SH-SY5Y (cell line): ENCODE data around the gene AP2B1.
A peak's percentile ranks its signal among the peaks of the same experiment; 100 is the strongest.

Experiments used
- GATA2 ChIP-seq: IDR thresholded peaks from 2 replicates; pipeline ENCODE4 v1.6.1; 2011; ENCODE audit warnings: mild to moderate bottlenecking, low read depth, low read length
- GATA3 ChIP-seq: IDR thresholded peaks from 2 replicates; pipeline ENCODE4 v1.6.1; 2011; ENCODE audit warnings: low read depth, mild to moderate bottlenecking, low read length, moderate library complexity

AP2B1 gene

DNA sequence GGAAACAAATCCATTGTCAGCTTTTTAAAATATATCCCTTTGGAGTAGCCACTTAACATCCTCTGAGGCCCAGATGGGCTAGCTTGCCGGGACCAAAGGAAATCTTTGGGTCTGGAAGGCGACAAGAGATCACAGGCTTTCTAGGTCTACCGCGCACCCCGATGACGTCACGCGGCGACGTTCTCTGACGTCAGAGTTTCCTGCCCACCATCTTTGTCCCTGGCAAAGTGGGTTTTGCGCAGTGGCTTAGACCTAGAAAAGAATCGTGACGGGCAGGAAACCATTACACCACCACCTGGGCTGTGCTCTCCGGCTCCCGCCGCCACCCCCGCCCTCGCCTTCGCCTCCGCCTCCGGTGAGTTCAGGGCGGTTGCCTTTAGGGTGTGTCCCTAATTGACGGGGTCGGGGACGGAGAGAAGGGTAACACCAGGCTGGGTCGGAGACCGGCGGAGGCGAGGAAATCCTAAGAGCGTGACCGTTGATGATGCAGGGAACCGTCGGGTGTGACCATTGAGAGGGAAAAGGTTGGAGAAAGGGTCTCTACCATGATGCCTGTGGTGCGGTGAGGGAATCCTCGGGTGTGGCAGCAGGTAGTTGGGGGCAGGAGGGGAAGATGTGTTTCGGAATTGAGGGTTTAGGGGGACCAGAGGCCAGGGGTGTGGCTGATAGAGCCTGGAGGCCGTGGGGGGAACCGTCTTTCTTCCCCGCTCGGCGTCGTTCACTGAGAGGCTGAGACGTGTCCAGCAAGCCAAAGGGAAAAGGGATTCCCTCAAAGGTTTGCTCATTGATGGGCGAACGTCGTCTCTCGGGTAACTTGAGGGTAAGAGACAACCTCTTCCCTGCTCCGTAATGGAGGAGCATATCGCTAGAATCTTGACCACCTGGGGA lies at the start of gene AP2B1:
AP2B1 (plus strand) TSS at position 249 of the 888 bp plus-strand sequence. CDS start 6,709 bp downstream, outside the sequence.
- peak; percentile 32; the same call in 1 of the 2 replicates for TF ChIP-seq GATA2
- no peak for TF ChIP-seq GATA3

DNA sequence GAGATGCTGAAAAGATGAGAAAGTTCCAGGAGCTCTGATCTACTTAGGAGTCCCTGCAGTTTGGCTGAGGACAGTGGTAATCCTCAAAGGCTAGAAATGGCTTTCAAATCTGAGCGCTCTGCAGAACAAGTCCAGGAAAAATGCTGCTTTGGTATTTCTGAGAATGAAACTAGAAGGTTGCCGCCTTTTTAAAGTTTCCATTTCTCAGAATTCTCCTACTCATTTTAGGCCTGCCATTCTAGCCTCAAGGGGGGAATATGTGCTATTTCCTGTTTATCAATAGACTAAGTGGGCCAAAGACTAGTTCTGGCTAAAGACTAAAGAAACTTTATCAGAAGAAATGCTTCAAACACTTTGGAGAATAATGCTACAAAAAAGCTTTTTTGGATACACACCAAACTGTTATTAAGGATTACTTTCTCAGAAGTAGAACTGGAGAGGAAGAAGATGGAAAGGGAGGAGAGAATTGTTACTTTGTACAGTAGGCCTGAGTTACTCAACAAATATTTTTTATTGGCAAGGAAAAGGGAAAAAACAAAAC lies 49.5 kb upstream of the AP2B1 start, which contains the start of gene SLFN12L:
SLFN12L (minus strand) TSS at position 78 of the 541 bp plus-strand sequence. CDS start 15,314 bp downstream, outside the sequence.
- TF ChIP-seq GATA3 (no peak), GATA2 (no peak)

DNA sequence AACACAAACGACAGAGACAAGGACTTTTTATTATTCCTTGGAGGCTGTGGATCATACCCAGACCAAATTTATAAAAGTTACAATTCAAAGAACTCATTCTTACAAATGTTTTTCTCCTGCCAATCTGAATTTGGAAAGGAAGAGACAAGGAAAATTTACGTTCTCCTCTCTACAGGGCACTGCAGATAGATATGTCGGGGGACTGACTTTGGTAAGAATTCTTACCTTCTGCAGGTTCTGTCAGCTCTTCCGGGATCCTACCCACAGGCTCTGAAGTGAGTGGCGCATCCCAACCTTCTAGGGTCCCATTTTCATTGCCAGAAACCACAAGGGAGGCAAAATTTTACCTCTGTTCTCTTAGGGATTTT lies 47.5 kb upstream of the AP2B1 start:
- TF ChIP-seq GATA3 (no peak), GATA2 (no peak; the same call in 1 of the 2 replicates)

GRCh38 chr17:35540589-35541404 lies 46.3 kb upstream of the AP2B1 start:
- TF ChIP-seq GATA2 (no peak), GATA3 (no peak)

GRCh38 chr17:35541434-35541833 lies 45.7 kb upstream of the AP2B1 start:
- TF ChIP-seq GATA2, result no peak
- TF ChIP-seq GATA3, result no peak

GRCh38 chr17:35542990-35543389 lies 44.1 kb upstream of the AP2B1 start:
- TF ChIP-seq GATA2 (no peak), GATA3 (no peak)

DNA sequence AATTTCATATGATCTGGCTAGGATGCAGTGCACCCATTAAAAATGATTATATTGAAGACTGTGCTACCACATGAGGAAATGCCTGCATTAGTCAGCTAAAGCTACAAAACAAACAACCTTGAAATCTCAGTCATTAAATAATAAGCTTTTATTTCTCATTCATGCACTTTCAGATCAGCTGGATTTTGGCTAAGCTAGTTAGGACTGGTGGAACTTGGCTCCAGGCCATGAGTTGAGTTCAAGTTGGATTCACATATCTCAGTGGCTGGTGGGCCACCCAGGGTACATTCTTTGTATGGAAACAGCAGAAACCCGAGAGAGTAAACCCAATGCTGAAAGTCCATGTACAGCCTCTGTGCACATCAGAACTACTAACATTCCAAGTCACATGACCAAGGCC lies 43.3 kb upstream of the AP2B1 start:
- no peak for TF ChIP-seq GATA3
- TF ChIP-seq GATA2, result no peak

DNA sequence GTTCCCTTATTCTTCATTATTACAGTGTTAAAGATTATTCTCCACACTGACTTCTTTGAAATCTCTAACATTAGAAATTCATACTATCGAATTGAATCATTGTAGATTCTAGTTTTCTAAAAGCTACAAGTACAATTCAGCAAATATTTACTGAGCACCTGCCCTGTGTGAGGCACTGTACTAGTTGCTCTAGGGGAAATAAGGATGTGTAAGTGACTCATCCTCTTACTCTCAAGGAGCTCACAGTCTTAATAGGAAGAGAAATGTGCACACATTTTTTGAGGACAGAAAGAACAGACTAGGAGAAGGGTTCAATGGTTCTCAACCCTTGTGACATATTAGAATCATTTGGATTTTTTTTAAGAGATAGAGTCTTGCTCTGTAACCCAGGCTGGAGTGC lies 42.0 kb upstream of the AP2B1 start:
- no peak for TF ChIP-seq GATA3
- no peak for TF ChIP-seq GATA2

- no peak for TF ChIP-seq GATA2
- no peak for TF ChIP-seq GATA3
These were observed 40.6 kb upstream of the AP2B1 start for GRCh38 chr17:35546487-35546886.

DNA sequence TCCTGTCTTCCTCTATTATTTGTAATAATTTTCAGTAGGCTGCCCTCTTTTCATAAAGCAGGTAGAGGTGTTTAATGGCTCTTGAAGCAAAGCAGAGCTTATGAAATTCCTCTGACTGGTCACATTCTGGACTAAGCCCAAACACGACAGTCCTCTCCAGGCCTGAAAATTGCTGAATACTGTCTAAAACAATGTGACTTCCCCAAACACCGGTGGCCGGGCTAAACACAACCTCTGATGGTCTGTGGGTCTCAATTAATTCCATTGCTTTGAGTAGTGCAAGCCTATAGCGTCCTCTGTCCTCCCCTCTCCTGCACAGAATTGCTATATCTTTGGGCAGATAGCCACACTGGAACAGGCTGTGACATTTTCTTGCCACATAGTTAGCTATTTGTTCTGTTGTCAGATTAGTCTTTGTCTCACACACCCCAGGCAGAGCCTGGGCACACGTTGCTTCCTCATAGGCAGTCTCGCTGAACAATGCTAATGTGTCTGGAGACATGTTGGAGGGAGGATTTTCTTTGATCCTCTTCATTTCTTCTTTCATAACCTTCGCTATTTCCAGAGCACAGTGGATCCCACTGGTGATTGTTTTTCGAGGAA lies 38.8 kb upstream of the AP2B1 start:
- TF ChIP-seq GATA2, result no peak
- TF ChIP-seq GATA3, result no peak

- TF ChIP-seq GATA2 (no peak), GATA3 (no peak)
These were observed 38.1 kb upstream of the AP2B1 start for GRCh38 chr17:35548978-35549377.

DNA sequence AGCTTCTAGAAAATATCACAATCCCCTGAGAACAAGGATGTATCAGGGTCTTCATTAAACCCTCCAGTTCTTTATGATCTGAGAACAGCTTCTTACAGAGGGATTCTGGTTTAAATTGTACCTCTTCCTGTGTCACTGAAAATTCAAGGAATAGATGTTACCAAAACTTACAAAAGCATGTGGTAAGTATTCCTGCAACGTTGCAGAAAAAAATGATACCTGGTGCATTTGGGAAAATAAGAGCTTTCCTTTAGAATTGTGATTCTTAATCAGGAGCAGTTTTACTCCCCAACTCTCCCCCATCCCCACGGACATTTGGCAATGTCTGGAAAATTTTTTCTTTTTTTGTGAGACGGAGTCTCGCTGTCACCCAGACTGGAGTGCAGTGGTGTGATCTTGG lies 33.8 kb upstream of the AP2B1 start:
- TF ChIP-seq GATA2 (no peak), GATA3 (no peak)

- TF ChIP-seq GATA2 (no peak), GATA3 (no peak)
These were observed 32.5 kb upstream of the AP2B1 start for GRCh38 chr17:35554668-35555067.

GRCh38 chr17:35555691-35556090 lies 31.4 kb upstream of the AP2B1 start:
- no peak for TF ChIP-seq GATA2

- TF ChIP-seq GATA3, result no peak
These were observed 29.8 kb upstream of the AP2B1 start for GRCh38 chr17:35557353-35557752.
